Esophagus squamous epithelium (tissue), 4 donors: ENCODE data around the gene DUSP8.

Experiments used
- POLR2A ChIP-seq, 4 donors: fragments of 450-650 bp; IDR thresholded peaks; one replicate each; pipeline ENCODE4 v1.6.1; 2017; ENCODE audit warnings: antibody characterized with exemption in 4 of 4, mild to moderate bottlenecking in 4 of 4, moderate library complexity in 3 of 4
- TF ChIP-seq, protein P1 (sequence below), 6 experiments: fragments of 450-650 bp in 4 of 6; fragments of 200-600 bp in 2 of 6; sonication (generic) in 2 of 6; IDR thresholded peaks; one replicate each; pipeline ENCODE4 v1.5.1; 2016 to 2019; ENCODE audit warnings: antibody characterized with exemption in 6 of 6, mild to moderate bottlenecking in 4 of 6, moderate library complexity in 4 of 6

DNA sequence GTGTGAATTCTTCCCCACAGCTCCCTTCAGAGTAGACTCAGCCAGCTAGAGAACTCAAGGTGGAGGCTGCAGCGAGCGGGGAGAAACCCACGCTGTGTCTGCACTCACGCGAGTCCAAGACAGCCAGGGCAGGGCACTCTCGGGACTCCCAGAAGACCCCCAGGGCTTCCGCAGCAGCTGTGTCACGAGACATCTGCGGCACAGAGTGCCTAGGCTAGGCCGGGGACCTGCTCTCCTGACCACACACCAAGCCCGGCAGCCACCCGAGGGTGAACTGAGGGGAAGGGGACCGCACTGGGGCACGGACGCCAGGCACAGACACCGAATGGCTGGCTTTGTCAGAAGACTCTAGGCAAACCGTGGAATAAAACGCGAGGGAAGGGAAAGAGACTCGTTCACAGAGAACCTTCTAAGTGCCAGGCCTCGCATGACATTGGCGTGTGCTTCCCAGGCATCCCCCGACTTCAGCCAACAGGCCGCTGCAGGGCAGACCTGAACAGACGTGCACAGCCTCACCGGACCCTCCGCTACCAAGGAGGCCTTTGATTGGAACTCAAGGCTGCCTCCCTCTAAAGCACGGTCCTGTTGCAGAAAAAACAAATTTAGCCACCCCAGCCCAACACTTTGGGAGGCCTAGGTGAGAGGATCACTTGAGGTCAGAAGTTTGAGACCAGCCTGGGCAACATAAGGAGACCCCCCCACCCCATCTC lies 67.3 kb downstream of the DUSP8 start:
- TF ChIP-seq, protein P1, sequence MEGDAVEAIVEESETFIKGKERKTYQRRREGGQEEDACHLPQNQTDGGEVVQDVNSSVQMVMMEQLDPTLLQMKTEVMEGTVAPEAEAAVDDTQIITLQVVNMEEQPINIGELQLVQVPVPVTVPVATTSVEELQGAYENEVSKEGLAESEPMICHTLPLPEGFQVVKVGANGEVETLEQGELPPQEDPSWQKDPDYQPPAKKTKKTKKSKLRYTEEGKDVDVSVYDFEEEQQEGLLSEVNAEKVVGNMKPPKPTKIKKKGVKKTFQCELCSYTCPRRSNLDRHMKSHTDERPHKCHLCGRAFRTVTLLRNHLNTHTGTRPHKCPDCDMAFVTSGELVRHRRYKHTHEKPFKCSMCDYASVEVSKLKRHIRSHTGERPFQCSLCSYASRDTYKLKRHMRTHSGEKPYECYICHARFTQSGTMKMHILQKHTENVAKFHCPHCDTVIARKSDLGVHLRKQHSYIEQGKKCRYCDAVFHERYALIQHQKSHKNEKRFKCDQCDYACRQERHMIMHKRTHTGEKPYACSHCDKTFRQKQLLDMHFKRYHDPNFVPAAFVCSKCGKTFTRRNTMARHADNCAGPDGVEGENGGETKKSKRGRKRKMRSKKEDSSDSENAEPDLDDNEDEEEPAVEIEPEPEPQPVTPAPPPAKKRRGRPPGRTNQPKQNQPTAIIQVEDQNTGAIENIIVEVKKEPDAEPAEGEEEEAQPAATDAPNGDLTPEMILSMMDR (IDR thresholded peaks at IDR 0.05) = no peak
- no peak for TF ChIP-seq POLR2A (IDR thresholded peaks at IDR 0.05)
